Smooth muscle cell (in vitro differentiated cells): Measurements from ENCODE around the gene EIF2S2. TPM values are rescaled to one million over a fixed set of nuclear protein-coding genes. Genes with fewer than 3 reads are reported as not detected.

Source experiments
- DNase-seq: peaks from one replicate; lab custom pipeline; 2025; ENCODE audit not compliant: unreplicated experiment; lab: John Stamatoyannopoulos, UW
- H2AFZ ChIP-seq: fragments of 200-600 bp; sonication (generic); 2 replicates; pipeline ENCODE4 v1.6.0; 2016; ENCODE audit warnings: antibody characterized with exemption, low read depth, mild to moderate bottlenecking
- H3F3A ChIP-seq: fragments of 200-600 bp; sonication (generic); 2 replicates; pipeline ENCODE4 v1.6.0; 2017; ENCODE audit warnings: antibody characterized with exemption, low read depth
- H3K27ac ChIP-seq: fragments of 200-600 bp; sonication (generic); 2 replicates; pipeline ENCODE4 v1.5.1; 2016; ENCODE audit warnings: low read depth, mild to moderate bottlenecking
- H3K27me3 ChIP-seq: fragments of 200-600 bp; sonication (generic); 2 replicates; pipeline ENCODE4 v1.6.1; 2016; ENCODE audit warnings: low read depth, mild to moderate bottlenecking
- H3K36me3 ChIP-seq: fragments of 200-600 bp; sonication (generic); 2 replicates; pipeline ENCODE4 v1.5.1; 2016; ENCODE audit warnings: low read depth
- H3K4me1 ChIP-seq: fragments of 200-600 bp; sonication (generic); 2 replicates; pipeline ENCODE4 v1.5.1; 2016; ENCODE audit warnings: low read depth
- H3K4me2 ChIP-seq: fragments of 200-600 bp; sonication (generic); 2 replicates; pipeline ENCODE4 v1.6.0; 2016; ENCODE audit warnings: mild to moderate bottlenecking
- H3K4me3 ChIP-seq: fragments of 200-600 bp; sonication (generic); 2 replicates; pipeline ENCODE4 v1.5.1; 2016; ENCODE audit warnings: mild to moderate bottlenecking
- H3K79me2 ChIP-seq: fragments of 200-600 bp; sonication (generic); 2 replicates; pipeline ENCODE4 v1.6.0; 2016; ENCODE audit warnings: low read depth, mild to moderate bottlenecking
- H3K9ac ChIP-seq: fragments of 200-600 bp; sonication (generic); 2 replicates; pipeline ENCODE4 v1.6.0; 2016; ENCODE audit warnings: low read depth
- H3K9me3 ChIP-seq: fragments of 200-600 bp; sonication (generic); replicated peaks from 2 replicates; pipeline ENCODE4 v1.5.1; 2016; ENCODE audit warnings: low read depth
- H4K20me1 ChIP-seq: fragments of 200-600 bp; sonication (generic); 2 replicates; pipeline ENCODE4 v1.6.0; 2016; ENCODE audit warnings: low read depth
- CTCF ChIP-seq: fragments of 200-600 bp; sonication (generic); IDR thresholded peaks from 2 replicates; pipeline ENCODE4 v1.5.1; 2017; ENCODE audit warnings: borderline replicate concordance, mild to moderate bottlenecking, antibody characterized with exemption; ENCODE audit not compliant: insufficient read depth, poor library complexity, severe bottlenecking
- WGBS: methylation state at CpG from one replicate; pipeline ENCODE4 v1.1.7; 2016; ENCODE audit warnings: low lambda C conversion rate; 5-methylcytosine and 5-hydroxymethylcytosine counted together
- polyA plus RNA-seq: library from polyadenylated mRNA; unstranded; fragments of >200 nt; fragmentation: Nextera tagmentation; extraction: Ambion mirVana; gene quantifications from 2 replicates; pipeline ENCODE4 v1.2.1, GENCODE V29; 2016
- total RNA-seq: library from RNA; depleted of rRNA; stranded (reverse); fragments of >200 nt; gene quantifications from 2 replicates; pipeline ENCODE4 v1.2.3, GENCODE V29; 2014

Gene EIF2S2
- total and polyA plus RNA-seq, 2 experiments from 2014 or later = 38.6 to 69.8 TPM

DNA sequence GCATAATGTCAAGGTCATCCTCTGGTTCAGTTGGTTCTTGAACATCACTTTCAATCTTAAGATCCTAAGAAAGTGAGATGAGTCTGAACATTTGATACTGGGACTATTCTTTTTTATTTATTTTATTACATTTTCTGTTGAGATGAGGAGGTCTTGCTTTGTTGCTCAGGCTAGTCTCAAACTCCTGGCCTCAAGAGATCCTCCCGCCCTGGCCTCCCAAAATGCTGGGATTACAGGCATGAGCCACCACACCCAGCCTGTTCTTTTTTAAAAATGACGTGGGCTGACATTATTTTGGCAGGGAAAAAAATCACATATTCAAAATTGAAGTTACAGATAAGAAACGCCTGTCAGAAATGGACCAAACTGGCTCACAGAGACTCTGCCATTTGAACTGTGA is 13.5 kb downstream of the EIF2S2 start:
- Histone ChIP-seq H3K4me2 (no peak overlapping the region), H3K36me3 (peaks cover 34% of the 10 kb centered on the region), H3K9ac (no peak overlapping the region), H3K4me1 (no peaks in the 10 kb centered on the region), H3K27me3 (no peaks in the 10 kb centered on the region), H3K79me2 (peaks cover 51% of the 10 kb centered on the region), H4K20me1 (peaks cover 99% of the 10 kb centered on the region), H3F3A (peaks cover 11% of the 10 kb centered on the region), H3K27ac (no peak overlapping the region), H2AFZ (no peak overlapping the region), H3K9me3 (no peaks in the 10 kb centered on the region), H3K4me3 (no peak overlapping the region)
- TF ChIP-seq CTCF = no peak
- WGBS = 98% methylated on average over 3 of the region's 3 CpGs
- no peak for DNase-seq

DNA sequence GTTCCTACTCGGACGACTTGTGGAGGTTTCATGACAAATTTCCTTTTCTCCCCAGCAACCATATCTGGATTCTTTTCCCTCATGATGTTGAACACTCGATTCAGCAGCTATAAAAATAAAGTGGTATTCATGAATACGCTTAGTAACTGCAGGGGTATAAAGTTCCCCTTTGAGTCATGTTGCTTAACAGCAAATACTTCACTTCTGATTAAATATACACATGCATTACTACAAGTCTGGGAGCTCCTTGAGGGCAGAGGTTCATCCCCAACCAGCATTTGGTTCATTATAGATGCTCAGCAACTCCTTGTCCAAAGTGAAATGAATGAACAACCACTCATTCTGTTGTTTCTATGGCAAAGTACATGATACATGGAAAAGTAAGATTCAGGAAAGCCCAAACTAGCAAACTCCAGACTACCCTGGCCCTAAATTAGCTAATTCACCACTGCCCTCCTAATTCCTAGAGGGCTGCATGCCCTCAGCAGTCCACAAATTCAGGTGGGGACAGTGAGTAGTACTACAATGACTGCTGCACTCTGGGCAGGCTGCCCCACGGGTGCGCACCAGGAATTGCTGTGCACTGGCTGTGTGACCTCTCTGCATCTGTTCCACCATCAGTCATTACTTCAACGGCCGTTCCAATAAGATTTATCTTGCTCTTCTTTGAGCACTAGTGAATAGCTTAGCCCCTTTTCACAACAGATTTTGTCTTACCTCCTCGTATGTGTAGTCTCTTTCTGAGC is 15.2 kb downstream of the EIF2S2 start:
- Histone ChIP-seq H3K27ac (no peak overlapping the region), H3K36me3 (peaks cover 37% of the 10 kb centered on the region), H3K4me3 (no peak overlapping the region), H3K9ac (no peak overlapping the region), H3K4me1 (no peaks in the 10 kb centered on the region), H3F3A (peaks cover 11% of the 10 kb centered on the region), H4K20me1 (peaks cover 99% of the 10 kb centered on the region), H3K79me2 (peaks cover 34% of the 10 kb centered on the region), H2AFZ (no peak overlapping the region), H3K9me3 (no peaks in the 10 kb centered on the region), H3K27me3 (no peaks in the 10 kb centered on the region), H3K4me2 (no peak overlapping the region)
- no peak for TF ChIP-seq CTCF
- WGBS = 96% methylated on average over 9 of the region's 9 CpGs
- DNase-seq = no peak

GRCh38 chr20:34095825-34096224 is 16.2 kb downstream of the EIF2S2 start:
- Histone ChIP-seq H3K27ac (no peak overlapping the region), H3K9ac (no peak overlapping the region), H3K4me2 (no peak overlapping the region), H3K36me3 (peaks cover 39% of the 10 kb centered on the region), H3K79me2 (peaks cover 25% of the 10 kb centered on the region), H3F3A (peaks cover 12% of the 10 kb centered on the region), H4K20me1 (peaks cover 95% of the 10 kb centered on the region), H2AFZ (no peak overlapping the region), H3K4me3 (no peak overlapping the region), H3K4me1 (no peaks in the 10 kb centered on the region), H3K27me3 (no peaks in the 10 kb centered on the region), H3K9me3 (no peaks in the 10 kb centered on the region)
- TF ChIP-seq CTCF = no peak
- DNase-seq = no peak

DNA sequence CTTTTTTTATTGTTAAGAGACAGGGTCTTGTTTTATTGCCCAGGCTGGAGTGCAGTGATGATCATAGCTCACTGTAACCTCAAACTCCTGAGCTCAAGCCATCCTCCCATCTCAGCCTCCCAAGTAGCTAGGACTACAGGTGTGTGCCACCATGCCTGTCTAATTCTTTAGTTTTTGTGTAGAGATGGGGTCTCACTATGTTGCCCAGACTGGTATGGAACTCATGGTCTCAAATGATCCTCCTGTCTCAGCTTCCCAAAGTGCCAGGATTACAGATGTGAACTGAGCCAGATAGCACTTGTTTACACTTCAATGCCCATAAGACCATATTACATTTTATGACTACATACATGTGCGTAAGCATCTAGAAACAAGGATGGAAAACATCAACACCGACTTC is 18.1 kb downstream of the EIF2S2 start:
- no peak overlapping the region for H3K9ac ChIP-seq
- no peak overlapping the region for H2AFZ ChIP-seq
- H3K9me3 ChIP-seq = no peaks in the 10 kb centered on the region
- peaks cover 40% of the 10 kb centered on the region for H3K36me3 ChIP-seq
- no peaks in the 10 kb centered on the region for H3K4me1 ChIP-seq
- no peak overlapping the region for H3K4me3 ChIP-seq
- WGBS = 99% methylated on average over 2 of the region's 2 CpGs
- no peak overlapping the region for H3K4me2 ChIP-seq
- no peak overlapping the region for H3K27ac ChIP-seq
- no peak for TF ChIP-seq CTCF
- no peaks in the 10 kb centered on the region for H3K27me3 ChIP-seq
- peaks cover 20% of the 10 kb centered on the region for H3K79me2 ChIP-seq
- DNase-seq = no peak
- peaks cover 14% of the 10 kb centered on the region for H3F3A ChIP-seq
- H4K20me1 ChIP-seq = peaks cover 91% of the 10 kb centered on the region
